Stimulated activated CD4-positive, alpha-beta T cell treated with anti-CD3 and anti-CD28 coated beads, Interleukin-2, amount 100 ng/mL, for 4 hours (primary cell): Measurements from ENCODE around the gene RIC8A.
"Not testable (repeated sequence)": the region's sequence is repeated elsewhere in the genome, so short reads cannot be mapped to it uniquely, and the experiment has no call there.

Experiments used
- DNase-seq: peaks from one replicate; pipeline ENCODE4 v3.0.0-alpha.2; 2020; ENCODE audit warnings: low read depth

Gene RIC8A

DNA sequence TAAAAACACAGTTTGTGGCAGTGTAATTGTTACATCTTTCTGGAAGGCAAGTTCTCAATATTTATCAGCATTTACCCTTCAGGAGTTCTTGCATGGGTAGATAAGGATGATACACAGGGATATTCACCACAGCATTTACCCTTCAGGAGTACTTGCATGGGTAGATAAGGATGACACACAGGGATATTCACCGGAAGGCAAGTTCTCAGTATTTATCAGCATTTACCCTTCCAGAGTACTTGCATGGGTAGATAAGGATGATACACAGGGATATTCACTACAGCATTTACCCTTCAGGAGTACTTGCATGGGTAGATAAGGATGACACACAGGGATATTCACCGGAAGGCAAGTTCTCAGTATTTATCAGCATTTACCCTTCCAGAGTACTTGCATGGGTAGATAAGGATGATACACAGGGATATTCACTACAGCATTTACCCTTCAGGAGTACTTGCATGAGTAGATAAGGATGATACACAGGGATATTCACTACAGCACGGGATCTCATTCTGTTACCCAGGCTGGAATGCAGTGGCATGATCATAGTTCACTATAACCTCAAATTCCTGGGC, 13.2 kb downstream of the RIC8A start:
- DNase-seq: not testable (repeated sequence)

DNA sequence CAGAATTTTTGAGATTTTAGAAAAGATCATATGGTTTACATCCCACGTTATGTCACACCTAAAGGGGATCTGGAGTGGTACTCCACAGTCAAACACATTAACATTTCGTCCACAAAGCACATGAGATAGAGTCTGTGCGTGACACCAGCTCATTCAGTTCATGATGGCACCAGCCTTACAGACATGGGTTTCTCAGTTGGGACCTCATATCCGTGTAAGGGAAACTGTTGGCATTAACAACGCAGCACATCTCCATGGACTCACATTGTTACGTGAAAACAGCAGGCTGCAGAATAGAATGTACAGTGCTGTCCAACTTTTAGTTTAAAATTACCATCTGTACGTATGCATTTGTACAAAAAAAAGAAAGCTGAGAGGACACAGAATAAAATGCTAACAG, 14.0 kb downstream of the RIC8A start:
- no peak for DNase-seq

- no peak for DNase-seq
These were observed 14.7 kb downstream of the RIC8A start for GRCh38 chr11:221998-222789.

GRCh38 chr11:223026-223789, 15.7 kb downstream of the RIC8A start:
- no peak for DNase-seq

- DNase-seq: no peak
These were observed 16.4 kb downstream of the RIC8A start for GRCh38 chr11:223884-224283.

DNA sequence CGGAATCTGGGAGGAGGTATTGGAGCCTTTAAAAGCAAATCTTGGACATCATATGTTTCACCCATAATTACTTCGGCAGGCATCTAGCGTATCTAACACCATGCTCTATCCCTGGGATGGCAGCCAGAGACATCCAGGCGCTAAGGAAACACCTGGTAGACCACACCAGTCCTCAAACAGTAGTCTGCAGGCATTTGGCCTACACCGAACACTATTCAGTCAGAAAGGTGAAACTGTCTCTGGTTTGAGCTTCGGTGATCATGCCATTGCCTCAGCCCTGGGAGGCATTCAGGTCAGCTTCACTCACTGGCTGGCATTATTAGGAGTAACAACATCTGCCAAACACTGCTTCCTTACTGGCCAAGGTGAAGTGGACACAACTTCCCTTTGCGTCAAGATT, 16.9 kb downstream of the RIC8A start:
- DNase-seq: no peak

DNA sequence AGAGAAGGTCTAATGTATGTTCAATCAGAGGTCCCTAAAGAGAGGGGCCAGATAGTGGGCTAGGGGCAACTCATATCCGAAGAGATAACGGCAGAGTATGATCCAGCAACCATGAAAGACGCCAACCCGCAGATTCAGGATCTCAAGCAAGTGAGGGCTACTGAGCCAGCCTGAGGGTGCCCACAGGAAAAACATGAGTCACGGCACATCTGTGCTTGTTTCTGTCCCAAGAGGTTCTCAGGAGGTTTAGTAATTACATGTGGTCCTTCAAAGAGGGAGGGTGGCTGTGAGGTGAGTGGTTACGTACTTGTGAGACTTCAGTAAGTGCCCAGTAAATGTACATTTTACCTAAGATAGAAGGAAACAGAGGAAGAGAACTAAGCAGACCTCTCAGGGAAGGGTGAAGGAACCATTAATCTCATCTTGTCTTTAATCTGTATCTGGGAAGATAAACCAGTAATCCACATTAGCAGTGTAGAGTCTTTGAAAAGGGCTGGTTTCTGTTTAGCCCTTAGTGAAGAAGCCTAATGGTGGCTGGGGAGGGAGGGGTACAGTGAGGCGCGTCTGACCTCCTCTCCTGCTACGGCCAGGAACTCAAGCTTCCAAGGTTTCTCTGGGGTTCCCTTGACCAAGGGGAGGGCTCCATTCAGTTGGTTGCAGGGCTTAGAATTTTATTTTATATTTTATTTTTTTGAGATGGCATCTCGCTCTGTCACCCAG, 18.4 kb downstream of the RIC8A start:
- no peak for DNase-seq

- no peak for DNase-seq
These were observed 20.4 kb downstream of the RIC8A start for GRCh38 chr11:227824-228379.

DNA sequence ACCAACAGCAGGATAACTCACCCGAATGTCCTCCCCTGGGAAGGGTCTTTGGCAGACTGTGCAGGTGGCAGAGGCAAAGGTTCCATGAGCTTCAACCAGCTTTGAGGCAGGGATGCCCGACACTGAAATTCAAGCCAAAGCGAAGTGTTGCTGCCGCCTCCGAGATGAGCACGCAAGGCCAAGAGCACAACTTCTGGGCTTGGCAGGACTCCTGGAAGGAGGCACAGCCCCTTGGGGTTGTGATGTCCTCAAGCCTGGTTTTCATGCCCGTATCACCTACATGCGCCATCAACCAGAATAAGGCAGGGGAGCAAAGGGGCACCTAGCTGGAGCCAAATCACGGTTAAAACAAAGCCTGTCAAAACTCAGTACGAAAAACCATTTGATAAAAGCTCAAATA, 22.9 kb downstream of the RIC8A start:
- no peak for DNase-seq

DNA sequence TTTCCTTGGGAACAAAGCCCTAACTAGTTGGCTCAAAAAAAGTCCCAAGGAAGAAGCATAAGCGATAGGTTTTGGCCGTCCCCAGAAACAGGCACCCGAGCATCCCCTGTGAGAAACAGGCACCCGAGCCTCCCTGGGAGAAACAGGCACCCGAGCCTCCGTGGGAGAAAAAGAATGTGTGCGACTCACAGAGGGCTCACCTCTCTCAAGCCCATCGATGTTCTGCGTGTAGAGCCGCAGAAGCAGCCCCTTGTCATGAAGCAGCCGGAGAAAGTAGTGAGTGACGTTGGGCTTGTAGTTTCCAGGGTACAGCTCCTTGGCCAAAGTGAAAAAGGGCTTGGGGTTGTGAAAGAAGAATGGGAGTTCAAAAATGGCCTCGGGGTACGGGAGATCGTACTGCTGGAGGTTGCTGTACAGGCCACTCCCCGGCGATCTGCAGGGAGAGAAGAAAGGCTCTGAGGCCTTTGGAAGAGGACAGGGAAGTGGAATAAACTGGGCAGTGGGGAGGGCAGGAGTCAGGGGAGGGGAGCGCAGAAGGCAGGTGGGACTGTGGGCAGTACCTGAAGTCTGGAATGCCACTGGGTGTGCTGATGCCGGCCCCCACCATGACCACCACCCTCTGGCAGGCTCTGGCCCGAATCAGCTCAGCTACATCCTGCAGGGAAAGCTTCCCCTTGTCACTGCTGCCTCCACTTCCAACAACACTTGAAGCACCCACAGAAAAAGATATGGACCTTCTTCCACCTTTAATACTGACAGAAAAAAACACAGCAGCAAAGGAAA, 25.5 kb downstream of the RIC8A start:
- DNase-seq: no peak

GRCh38 chr11:235180-235579, 27.7 kb downstream of the RIC8A start:
- no peak for DNase-seq

DNA sequence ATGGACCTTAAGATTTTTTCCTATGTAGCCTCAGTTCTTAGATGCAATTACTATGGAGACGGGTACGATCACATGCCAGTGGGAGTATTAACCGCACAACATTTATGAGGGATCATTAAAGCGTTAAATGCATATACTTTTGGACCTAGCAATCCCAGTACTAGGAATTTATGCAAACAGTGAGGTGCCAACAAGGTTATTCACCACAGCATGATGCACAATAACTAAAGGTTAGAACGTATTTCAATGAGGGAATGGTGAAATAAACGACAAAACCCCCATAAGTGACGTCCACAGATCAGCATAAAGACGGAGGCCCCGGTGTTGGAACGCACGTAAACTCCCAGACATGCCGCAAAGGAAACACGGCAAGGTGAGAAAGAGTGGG, 28.1 kb downstream of the RIC8A start:
- peak; percentile 71 for DNase-seq

DNA sequence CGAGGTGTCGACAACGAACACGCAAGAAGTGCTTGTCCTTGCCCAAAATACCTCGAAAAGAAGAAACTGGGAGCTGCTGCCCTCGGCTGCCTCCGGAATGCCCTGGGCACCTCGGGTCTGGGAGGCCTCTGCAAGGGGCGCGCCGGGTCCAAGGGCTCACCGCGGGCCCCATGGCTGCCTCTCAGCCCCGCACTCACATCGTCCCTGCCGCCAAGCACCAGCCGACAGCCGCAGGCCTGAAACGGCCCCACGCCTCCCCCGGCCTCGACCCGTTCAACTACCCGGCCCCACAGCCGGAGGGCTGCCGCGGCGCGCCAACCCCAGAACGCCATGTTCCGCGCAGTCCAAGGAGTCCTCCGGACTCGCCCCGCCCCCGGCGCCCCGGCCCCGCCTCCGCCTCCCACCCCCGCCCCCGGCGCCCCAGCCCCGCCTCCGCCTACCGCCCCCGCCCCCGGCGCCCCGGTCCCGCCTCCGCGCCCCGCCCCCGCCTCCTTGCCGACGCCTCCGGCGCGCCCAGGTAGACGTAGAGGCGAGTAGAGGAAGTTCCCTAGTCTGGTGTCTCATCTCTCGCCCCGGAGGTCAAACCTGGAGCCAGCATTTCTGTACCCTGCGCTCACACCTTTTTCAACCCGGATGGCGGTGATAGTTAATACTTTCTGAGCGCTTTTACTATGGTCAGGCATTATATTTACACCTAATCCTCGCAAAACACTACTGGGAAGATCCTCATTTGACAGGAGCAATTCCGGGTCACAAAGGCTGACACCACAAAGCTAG, 28.7 kb downstream of the RIC8A start, which contains the start of gene SIRT3:
Gene SIRT3 (minus strand): TSS at position 346 of the 777 bp plus-strand sequence. CDS start 14 bp downstream, at position 332.
- peak; percentile 78 for DNase-seq

- DNase-seq: peak; percentile 81
These were observed 29.6 kb downstream of the RIC8A start, which contains the start of gene PSMD13 for GRCh38 chr11:236774-237767. Gene PSMD13, plus strand, starts transcription at chr11:236976. Its CDS starts 74 bp downstream, at chr11:237050.

DNA sequence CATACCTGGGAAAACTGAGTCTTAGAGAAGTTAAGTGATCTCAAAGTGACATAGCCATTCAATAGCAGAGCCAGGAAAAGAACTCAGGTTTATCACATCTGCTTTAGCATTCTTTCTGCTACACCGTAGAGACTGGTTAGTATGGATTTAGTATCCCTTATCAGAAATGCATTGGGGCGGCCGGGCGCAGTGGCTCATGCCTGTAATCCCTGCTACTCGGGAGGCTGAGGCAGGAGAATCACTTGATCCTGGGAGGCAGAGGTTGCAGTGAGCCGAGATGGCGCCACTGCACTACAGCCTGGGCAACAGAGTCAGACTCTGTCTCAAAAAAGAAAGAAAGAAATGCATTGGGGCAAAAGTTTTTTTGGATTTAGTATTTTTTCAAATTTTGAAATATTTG, 30.8 kb downstream of the RIC8A start:
- not testable (repeated sequence) for DNase-seq

GRCh38 chr11:240315-240714, 32.8 kb downstream of the RIC8A start:
- no peak for DNase-seq

DNA sequence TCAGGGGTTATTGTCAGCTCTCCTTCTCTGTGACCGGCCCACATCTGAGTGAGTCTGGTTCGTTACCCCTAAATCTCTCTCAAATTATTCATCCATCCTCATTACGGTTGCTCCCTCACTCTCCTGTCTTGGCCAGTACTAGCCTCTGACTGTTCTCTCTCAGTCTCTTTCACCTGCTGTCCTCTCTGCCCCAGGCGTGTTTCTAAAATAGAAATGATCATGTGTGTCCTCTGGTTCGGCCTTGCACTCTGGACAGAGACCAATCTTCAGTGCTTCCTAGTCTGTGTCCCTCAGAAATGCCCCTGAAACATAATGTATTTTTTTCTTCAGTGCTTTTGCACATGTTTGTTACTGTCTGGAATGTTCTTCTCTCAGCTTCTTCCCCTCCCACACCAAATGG, 34.1 kb downstream of the RIC8A start:
- no peak for DNase-seq

DNA sequence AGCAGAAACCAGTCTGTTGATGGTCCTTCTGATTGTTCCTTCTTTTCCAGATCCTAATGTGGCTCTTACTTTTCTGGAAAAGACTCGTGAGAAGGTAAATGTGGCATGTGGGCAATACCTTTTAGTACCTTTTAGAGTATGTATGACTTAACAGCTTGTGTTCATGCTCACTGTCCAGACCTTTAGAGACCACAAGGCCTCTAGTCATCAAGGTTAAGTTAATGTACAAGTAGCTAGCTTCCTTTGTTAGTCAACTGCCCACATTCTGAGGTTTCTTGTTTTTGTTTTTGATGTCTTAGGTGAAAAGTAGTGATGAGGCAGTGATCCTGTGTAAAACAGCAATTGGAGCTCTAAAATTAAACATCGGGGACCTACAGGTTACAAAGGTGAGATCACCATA, 36.9 kb downstream of the RIC8A start:
- no peak for DNase-seq

GRCh38 chr11:249062-249461, 41.6 kb downstream of the RIC8A start:
- no peak for DNase-seq
